ENCODE measurements around the gene RALGPS1.

Gene RALGPS1

GRCh38 chr9:127174386-127175318 is 260.1 kb downstream of the RALGPS1 start:
- DNase-seq (ENCODE audit: low read depth), result no peak

DNA sequence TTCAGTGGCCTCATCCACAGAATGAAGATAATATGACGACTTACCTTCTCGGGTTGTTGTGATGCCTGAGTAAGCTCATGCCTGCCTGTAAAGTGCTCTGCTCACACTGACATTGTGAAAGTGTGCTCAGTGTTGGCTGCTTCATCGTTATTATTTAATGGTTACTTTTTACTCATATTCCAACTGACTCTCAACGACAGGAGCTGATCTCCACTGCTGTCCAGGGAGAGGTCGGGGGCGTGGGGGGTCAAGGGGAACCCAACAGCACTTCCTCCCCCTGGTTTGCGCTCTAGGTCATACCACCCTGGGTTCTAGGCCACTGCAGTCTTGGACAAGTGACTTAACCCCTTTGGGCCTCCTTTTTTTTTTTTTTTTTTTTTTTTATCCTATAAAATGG is 260.7 kb downstream of the RALGPS1 start:
- DNase-seq (ENCODE audit: low read depth), result no peak

DNA sequence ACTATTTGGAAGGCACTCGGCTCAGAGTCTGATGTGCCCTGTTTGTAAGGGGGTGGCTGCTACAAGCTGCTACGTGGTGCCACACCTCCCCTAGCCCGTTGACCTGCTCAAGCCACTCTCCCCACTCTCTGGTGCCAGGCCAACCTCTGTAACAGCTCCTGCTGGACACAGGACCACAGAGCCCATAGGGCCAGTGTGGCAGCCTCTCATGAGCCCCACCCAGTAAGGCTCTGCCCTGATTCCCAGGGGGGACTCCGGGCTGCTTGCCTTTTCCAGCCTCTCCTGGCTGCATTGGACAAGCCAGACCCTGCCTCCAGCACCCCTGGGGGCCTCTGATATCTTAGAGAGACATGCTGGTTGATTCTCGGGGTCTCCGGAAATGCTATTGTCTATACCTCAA is 261.2 kb downstream of the RALGPS1 start:
- no peak for DNase-seq (ENCODE audit: low read depth)

DNA sequence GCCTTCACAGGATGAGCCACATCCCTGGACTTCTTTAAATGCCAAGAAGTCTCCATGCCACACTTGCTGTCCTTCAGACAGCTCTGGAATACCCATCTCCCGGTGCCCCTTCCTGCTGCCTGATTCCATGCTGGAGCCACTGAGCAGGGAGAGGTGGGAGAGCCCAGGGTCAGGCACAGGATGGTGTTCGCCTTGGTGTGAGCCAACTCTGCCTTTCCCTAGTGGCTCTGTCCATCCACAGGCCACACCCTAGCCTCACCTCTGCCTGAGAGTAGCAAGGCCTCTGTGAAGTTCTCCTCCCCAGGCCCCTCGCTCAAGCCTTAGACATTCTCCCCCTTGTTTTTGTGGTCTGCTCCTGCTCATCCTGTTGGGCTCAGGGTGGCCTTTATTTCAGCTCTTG is 262.0 kb downstream of the RALGPS1 start:
- no peak for DNase-seq (ENCODE audit: low read depth)

DNA sequence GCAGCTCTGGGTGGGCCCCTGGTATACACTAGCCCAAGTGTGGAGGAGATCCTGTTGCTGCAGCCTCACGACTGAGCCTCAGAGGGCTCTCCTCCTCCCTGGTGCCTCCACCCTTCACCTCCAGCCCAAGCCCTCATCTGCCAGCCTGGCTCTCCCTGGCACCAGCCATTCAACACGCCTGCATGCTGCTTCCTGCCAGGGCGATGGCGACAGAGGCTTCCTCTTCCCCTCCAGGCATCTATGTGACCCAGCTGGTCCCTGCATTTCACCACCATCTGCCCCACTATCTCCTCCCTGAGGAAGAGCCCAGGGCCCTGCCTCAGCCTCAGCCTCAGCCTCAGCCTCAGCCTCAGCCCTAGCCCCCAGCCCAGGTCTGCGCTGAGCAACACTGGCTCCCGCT is 262.6 kb downstream of the RALGPS1 start:
- no peak for DNase-seq (ENCODE audit: low read depth)

GRCh38 chr9:127177665-127178265 is 263.2 kb downstream of the RALGPS1 start:
- DNase-seq (ENCODE audit: low read depth), result no peak

DNA sequence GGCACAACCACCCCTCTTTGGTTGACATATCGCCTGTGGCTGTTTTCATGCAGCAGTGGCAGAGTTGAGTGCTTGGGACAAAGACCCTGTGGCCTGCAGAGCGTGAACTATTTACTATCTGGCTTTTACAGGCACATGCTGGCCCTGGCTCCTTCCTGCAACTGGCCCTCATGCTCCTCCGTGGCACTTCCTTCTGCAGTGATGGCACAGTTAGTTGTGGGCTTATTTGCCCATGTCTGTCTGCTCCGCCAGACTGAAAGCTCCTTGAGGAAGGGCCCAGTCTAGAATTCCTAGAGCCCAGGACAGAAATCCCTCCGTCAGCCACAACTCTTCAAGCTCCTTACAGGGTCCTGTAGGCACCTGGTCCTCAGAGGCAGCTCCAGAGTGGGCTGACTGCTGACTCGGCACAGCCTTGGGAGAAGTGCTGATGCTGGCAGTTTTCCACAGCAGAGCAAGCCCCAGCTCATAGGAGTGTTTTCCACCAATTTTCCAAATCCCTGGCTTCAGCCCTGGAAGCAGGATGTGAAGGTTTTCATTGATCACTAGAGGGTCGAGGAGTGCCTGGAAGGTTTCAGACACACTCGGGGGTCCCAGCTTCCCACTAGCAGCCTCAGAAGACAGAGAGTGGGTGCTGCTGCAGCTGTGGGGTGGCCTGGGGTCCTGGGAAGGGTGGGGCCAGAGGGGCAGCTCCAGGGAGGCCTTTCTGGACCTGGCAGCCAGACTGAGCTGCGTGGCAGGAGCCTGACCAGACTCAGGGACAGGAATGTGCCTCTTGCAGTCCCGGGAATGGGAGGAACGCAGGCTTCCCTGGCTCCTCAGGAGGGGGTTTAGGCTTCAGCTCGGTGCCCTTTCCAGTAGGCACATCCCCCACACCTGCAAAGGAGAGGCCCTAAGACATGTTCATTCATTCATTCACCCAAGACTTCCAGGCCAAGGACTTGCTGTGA is 264.4 kb downstream of the RALGPS1 start:
- DNase-seq (ENCODE audit: low read depth), result no peak

GRCh38 chr9:127179633-127180441 is 265.3 kb downstream of the RALGPS1 start:
- no peak for DNase-seq (ENCODE audit: low read depth)

DNA sequence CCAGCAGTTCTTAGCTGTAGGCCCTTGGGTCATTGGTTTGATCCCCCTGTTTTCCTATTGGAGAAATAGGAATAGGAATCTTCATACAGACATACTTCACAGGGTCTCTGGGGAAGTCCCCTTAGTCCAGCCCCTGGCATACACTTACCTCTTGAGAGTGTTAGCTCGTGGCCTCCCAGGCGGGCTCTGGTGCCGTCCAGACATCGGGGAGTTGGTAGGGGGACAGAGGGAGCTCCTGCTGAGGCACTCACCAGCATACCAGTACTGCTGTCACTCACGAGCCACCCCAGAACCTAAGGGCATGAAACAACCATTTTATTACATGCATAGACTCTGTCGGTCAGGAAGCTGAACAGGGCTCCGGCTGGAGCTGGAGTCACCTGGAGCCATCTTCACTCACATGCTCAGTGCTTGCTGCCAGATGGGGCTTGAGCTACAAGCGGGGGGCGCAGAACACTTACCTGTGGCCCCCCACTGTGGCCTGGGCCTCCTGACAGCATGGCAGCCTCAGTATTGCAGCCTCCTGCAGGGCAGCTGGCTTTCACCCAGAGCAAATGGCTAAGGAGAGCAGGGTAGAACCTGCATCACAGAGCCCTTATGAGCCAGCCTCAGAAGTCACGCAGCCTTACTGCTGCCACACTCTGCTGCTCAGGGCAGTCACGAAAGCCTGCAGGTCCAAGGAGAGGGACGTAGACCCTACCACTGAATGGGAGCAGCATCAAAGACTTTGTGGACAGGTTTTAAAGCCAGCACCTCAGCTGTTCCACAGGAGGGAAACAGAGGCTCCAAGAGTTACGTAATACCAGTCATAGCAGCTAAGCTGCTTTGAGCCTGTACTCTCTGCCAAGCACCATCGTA is 266.1 kb downstream of the RALGPS1 start:
- no peak for DNase-seq (ENCODE audit: low read depth)

DNA sequence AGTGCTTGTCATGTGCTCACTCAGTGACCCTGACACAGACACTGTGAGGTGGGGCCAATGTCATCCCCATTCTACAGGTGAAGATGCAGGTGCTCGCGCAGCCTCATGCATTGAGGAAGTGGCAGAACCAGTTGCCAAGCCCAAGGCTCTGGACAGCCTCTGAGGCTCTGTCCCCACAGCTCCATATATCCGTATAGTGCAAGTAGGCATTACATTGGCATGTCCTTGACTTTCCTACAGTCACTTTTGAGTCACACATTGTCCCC is 266.7 kb downstream of the RALGPS1 start:
- DNase-seq (ENCODE audit: low read depth), result no peak

DNA sequence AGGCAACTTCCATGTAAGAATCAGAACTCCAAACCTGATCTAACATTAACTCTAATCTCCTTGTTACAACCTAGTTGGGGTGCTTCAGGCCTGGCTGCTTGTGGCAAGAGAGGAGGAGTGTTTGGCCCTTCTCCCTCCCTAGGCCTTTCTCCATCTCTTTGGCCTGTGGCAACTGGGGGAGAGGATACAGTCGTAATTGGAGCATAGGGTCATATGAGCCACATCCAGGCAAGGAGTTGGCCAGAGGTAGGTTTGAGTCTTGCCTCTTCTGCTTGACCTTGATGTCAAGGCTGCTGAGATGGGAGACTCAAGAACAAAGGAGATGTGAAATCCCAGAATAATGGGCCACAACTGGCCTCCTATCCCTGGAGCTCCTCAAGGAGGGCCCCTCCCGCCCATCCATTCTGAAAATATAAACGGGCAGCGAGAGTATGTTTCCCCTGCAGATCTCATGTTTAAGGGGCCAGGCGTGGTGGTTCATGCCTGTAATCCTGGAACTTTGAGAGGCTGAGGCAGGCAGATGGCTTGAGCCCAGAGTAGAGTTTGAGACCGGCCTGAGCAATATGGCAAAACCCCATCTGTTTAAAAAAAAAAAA is 267.1 kb downstream of the RALGPS1 start:
- no peak for DNase-seq (ENCODE audit: low read depth)

- DNase-seq (ENCODE audit: low read depth), result no peak
Measured at GRCh38 chr9:127182901-127183746, 268.5 kb downstream of the RALGPS1 start.

DNA sequence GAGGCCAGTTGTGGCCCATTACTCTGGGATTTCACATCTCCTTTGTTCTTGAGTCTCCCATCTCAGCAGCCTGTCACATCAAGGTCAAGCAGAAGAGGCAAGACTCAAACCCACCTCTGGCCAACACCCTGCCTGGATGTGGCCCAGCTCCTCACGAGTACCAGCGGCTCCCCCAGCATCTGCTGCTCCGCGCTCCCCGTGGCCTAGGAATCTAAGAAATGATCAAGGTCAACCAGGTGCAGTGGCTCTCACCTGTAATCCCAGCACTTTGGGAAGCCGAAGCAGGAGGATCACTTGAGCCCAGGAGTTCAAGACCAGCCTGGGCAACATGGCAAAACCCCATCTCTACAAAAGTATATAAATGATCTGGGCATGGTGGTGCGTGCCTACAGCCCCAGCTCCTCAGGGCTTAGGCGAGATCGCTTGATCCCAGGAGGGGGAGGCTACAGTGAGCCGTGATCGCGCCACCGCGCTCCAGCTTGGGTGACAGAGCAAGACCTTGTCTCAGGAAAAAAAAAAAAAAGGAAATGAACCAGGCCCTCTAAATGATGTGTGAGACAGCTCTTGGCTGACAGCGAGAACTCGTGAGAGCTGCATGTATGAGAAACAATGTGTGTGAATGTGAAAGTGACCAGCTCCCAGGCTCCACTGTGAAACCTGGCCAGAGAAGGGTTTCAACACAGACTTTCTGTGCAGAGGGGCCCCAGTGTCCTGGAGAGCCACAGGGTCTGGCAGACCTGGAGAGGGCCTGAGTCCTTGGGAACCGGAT is 269.4 kb downstream of the RALGPS1 start:
- peak; percentile 71 for DNase-seq (ENCODE audit: low read depth)

- no peak for DNase-seq (ENCODE audit: low read depth)
Measured at GRCh38 chr9:127184641-127185040, 270.1 kb downstream of the RALGPS1 start.

GRCh38 chr9:127185181-127185580 is 270.6 kb downstream of the RALGPS1 start:
- DNase-seq (ENCODE audit: low read depth), result no peak

GRCh38 chr9:127185931-127186781 is 271.6 kb downstream of the RALGPS1 start:
- DNase-seq (ENCODE audit: low read depth), result peak; percentile 96

DNA sequence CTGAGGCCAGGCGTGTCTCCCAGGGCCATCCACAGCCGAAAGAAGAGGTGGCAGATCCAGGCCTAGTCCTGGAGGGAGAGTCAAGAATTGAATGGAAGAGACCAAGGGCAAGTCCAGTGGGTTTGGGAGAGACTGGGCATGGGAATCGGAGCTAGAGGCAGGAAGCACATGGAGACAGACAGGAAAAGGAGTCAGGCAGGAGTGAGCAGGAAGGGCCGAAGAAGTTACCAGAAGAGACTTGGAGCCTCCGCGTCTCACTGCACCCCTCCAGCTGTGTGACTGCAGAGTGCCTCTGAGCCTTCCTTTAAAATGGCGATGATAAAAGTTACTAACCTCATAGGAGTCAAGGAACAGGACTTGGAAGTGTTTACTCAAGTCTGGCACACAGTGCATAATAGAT is 272.2 kb downstream of the RALGPS1 start:
- DNase-seq (ENCODE audit: low read depth), result no peak

Measured in amniotic epithelial cell (primary cell).